ENCODE results near the gene HOXA13. TPM values are rescaled to one million over a fixed set of nuclear protein-coding genes. Genes with fewer than 3 reads are reported as not detected.

Gene HOXA13
- total and polyA plus RNA-seq, 2 donors (not counting 1 experiment from before 2014, with no cell fraction given), result not detected

- no peak overlapping the region for H3K4me3 ChIP-seq (ENCODE audit: control extremely low read depth in 1 of 5, extremely low read depth in 1 of 5, insufficient read depth in 1 of 5, low read depth in 2 of 5, low read length in 4 of 5)
- no peaks in the 10 kb centered on the region for H3K36me3 ChIP-seq (replicated peaks in 1 of 2; ENCODE audit: control extremely low read depth in 1 of 2, control insufficient read depth in 1 of 2, extremely low read depth in 1 of 2, insufficient read depth in 2 of 2, low read length in 1 of 2)
- no peaks in the 10 kb centered on the region for H3K9me3 Mint-ChIP-seq (ENCODE audit: insufficient read depth)
- ChIA-PET CTCF (interaction anchor here (0.6 to 1.0 kb wide), 2 partner anchors 264 to 1606 kb away, joined by 3 to 4 read pairs; no protein-coding TSS in a partner anchor), POLR2A (interaction anchor here (0.7 kb wide), 1 partner anchor 14 kb away, joined by 3 read pairs; no protein-coding TSS in a partner anchor)
- no peaks in the 10 kb centered on the region for H3K79me2 ChIP-seq (ENCODE audit: control insufficient read depth, insufficient read depth, low read length)
- peaks cover 81% of the 10 kb centered on the region for H3K27me3 Mint-ChIP-seq
- peaks cover 0 to 69% (median 5%) of the 10 kb centered on the region in 3 donors for H3K9me3 ChIP-seq (ENCODE audit: control extremely low read depth in 1 of 3, control insufficient read depth in 2 of 3, insufficient read depth in 1 of 3, low read length in 2 of 3)
- peak overlapping the region; percentile 41 for H3K4me2 ChIP-seq (replicated peaks; ENCODE audit: low read depth, low read length, poor library complexity, severe bottlenecking)
- intact Hi-C loops (cut with micrococcal nuclease), result no loop called here
- peak overlapping the region; percentile 46 for H3K4me3 Mint-ChIP-seq
- DNase-seq, result peak; percentile 45
- no peak overlapping the region for H3K27ac Mint-ChIP-seq
- no peak overlapping the region for H2AFZ ChIP-seq (ENCODE audit: insufficient read depth, low read depth, low read length, poor library complexity, severe bottlenecking)
- no peak overlapping the region for H3K9ac ChIP-seq (ENCODE audit: low read length)
- TF ChIP-seq EZH2 (IDR thresholded peaks at IDR 0.05; ENCODE audit: borderline replicate concordance, insufficient read depth, low read depth, low read length, poor library complexity, severe bottlenecking) (peak; percentile 59), CTCF (IDR thresholded peaks at IDR 0.05) (no peak)
- no peaks in the 10 kb centered on the region for H4K20me1 ChIP-seq (ENCODE audit: control insufficient read depth, insufficient read depth, low read length, poor library complexity, severe bottlenecking)
- peaks cover 32% of the 10 kb centered on the region for H3K4me1 Mint-ChIP-seq
- peaks cover 0 to 98% (median 85%) of the 10 kb centered on the region in 4 experiments for H3K27me3 ChIP-seq (replicated peaks in 1 of 4; ENCODE audit: control extremely low read depth in 1 of 4, control insufficient read depth in 3 of 4, insufficient read depth in 4 of 4, low read length in 3 of 4)
- peak; percentile 21 for ATAC-seq (ENCODE audit: low read depth)
- H3K27ac ChIP-seq (ENCODE audit: low read length in 2 of 2), result no peak overlapping the region
- WGBS (ENCODE audit: insufficient coverage), result 16% methylated on average over 15 of the region's 23 CpGs
- peaks cover 43 to 74% of the 10 kb centered on the region in 2 donors for H3K4me1 ChIP-seq (ENCODE audit: control insufficient read depth in 2 of 2, insufficient read depth in 2 of 2, low read length in 2 of 2)
Measured at GRCh38 chr7:27248911-27249723, 49.2 kb upstream of the HOXA13 start.

- Mint-ChIP-seq H3K27ac (no peak overlapping the region), H3K9me3 (ENCODE audit: insufficient read depth) (no peaks in the 10 kb centered on the region), H3K4me1 (peaks cover 33% of the 10 kb centered on the region), H3K27me3 (peaks cover 79% of the 10 kb centered on the region), H3K4me3 (peak overlapping the region; percentile 46)
- DNase-seq (no peak), ATAC-seq (ENCODE audit: low read depth) (no peak)
- H3K4me1 ChIP-seq (ENCODE audit: control insufficient read depth in 2 of 2, insufficient read depth in 2 of 2, low read length in 2 of 2), result peaks cover 43 to 80% of the 10 kb centered on the region in 2 donors
- no peak overlapping the region for H3K27ac ChIP-seq (ENCODE audit: low read length in 2 of 2)
- H3K4me3 ChIP-seq (ENCODE audit: control extremely low read depth in 1 of 5, extremely low read depth in 1 of 5, insufficient read depth in 1 of 5, low read depth in 2 of 5, low read length in 4 of 5), result no peak overlapping the region
- no peak overlapping the region for H3K4me2 ChIP-seq (replicated peaks; ENCODE audit: low read depth, low read length, poor library complexity, severe bottlenecking)
- ChIA-PET CTCF (no interaction called here), POLR2A (no interaction called here)
- H3K79me2 ChIP-seq (ENCODE audit: control insufficient read depth, insufficient read depth, low read length), result no peaks in the 10 kb centered on the region
- H3K36me3 ChIP-seq (replicated peaks in 1 of 2; ENCODE audit: control extremely low read depth in 1 of 2, control insufficient read depth in 1 of 2, extremely low read depth in 1 of 2, insufficient read depth in 2 of 2, low read length in 1 of 2), result no peaks in the 10 kb centered on the region
- H3K9me3 ChIP-seq (ENCODE audit: control extremely low read depth in 1 of 3, control insufficient read depth in 2 of 3, insufficient read depth in 1 of 3, low read length in 2 of 3), result peaks cover 0 to 76% (median 5%) of the 10 kb centered on the region in 3 donors
- H3K9ac ChIP-seq (ENCODE audit: low read length), result no peak overlapping the region
- H2AFZ ChIP-seq (ENCODE audit: insufficient read depth, low read depth, low read length, poor library complexity, severe bottlenecking), result no peak overlapping the region
- H3K27me3 ChIP-seq (replicated peaks in 1 of 4; ENCODE audit: control extremely low read depth in 1 of 4, control insufficient read depth in 3 of 4, insufficient read depth in 4 of 4, low read length in 3 of 4), result peaks cover 0 to 98% (median 86%) of the 10 kb centered on the region in 4 experiments
- WGBS (ENCODE audit: insufficient coverage), result 83% methylated on average over 3 of the region's 3 CpGs
- TF ChIP-seq CTCF (IDR thresholded peaks at IDR 0.05) (no peak), EZH2 (IDR thresholded peaks at IDR 0.05; ENCODE audit: borderline replicate concordance, insufficient read depth, low read depth, low read length, poor library complexity, severe bottlenecking) (no peak)
- intact Hi-C loops (cut with micrococcal nuclease), result no loop called here
- H4K20me1 ChIP-seq (ENCODE audit: control insufficient read depth, insufficient read depth, low read length, poor library complexity, severe bottlenecking), result no peaks in the 10 kb centered on the region
Measured at GRCh38 chr7:27248427-27248806, 48.5 kb upstream of the HOXA13 start.
